ENCODE results near the gene WIPI1. TPM values are rescaled to one million over a fixed set of nuclear protein-coding genes. Genes with fewer than 3 reads are reported as not detected.
A peak's percentile ranks its signal among the peaks of the same experiment; 100 is the strongest.

The WIPI1 gene
- total and polyA plus RNA-seq, 9 of the 15 experiments (the other 6 are each of a cell fraction or from before 2014, with no cell fraction given) = 3.7 to 23.5 (median 11.8) TPM

DNA sequence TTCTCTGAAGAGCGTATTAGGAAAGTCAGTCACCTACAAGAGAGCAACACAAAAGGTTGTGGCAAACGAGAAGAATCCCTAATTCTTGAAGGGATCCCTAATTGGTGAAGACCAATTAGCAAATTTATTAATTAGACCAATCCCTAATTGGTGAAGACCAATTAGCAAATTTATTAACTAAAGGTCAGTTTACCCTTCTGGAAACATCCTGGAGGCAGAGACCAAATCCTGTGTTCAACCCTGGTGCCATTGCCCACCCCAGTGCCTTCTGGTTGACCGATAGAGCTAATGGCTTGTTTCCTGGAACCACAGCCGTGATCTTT, 74.2 kb downstream of the WIPI1 start:
- ATAC-seq = no peak
- Histone ChIP-seq H3K9me1 (ENCODE audit: control insufficient read depth, insufficient read depth, low read length) (peaks cover 4% of the 10 kb centered on the region), H3K4me2 (ENCODE audit: insufficient read depth, low read length) (no peak overlapping the region), H2AFZ (ENCODE audit: low read depth, low read length) (no peak overlapping the region), H4K20me1 (replicated peaks; ENCODE audit: control insufficient read depth, insufficient read depth, low read length) (no peaks in the 10 kb centered on the region), H3K27me3 (ENCODE audit: control insufficient read depth in 2 of 2, insufficient read depth in 2 of 2, low read length in 2 of 2) (peaks cover 33 to 44% of the 10 kb centered on the region in 2 experiments), H3K27ac (ENCODE audit: extremely low read depth, low read depth, low read length) (no peak overlapping the region), H3K9me3 (replicated peaks; ENCODE audit: control insufficient read depth, insufficient read depth, low read depth, low read length) (no peaks in the 10 kb centered on the region), H3K36me3 (ENCODE audit: control insufficient read depth, insufficient read depth, low read length) (no peaks in the 10 kb centered on the region), H3K4me3 (no peak overlapping the region), H3K9ac (ENCODE audit: insufficient read depth in 1 of 2, low read depth in 2 of 2, low read length in 2 of 2) (no peak overlapping the region), H3K4me1 (replicated peaks in 1 of 2; ENCODE audit: control insufficient read depth in 2 of 2, insufficient read depth in 2 of 2, low read length in 2 of 2) (no peaks in the 10 kb centered on the region), H3K79me2 (ENCODE audit: control insufficient read depth, insufficient read depth, low read length) (no peaks in the 10 kb centered on the region)
- FAIRE-seq = no peak
- CTCF ChIA-PET (ENCODE audit: low intra/inter-chr PET ratio) = no interaction called here
- TF ChIP-seq GATAD2B (IDR thresholded peaks at IDR 0.05; ENCODE audit: borderline replicate concordance) (no peak), TEAD4 (IDR thresholded peaks at IDR 0.05; ENCODE audit: low read length) (peak; percentile 29; the same call in 1 of the 2 replicates), TEAD4 (CRISPR knock-in tag; IDR thresholded peaks at IDR 0.05; ENCODE audit: borderline replicate concordance) (no peak)
- intact Hi-C loops (cut with micrococcal nuclease) (no loop called here), in situ Hi-C loops (cut with MboI) (no loop called here)
- BruUV-seq (replicated peaks) = no TSS peak
- POLR2A ChIA-PET = interaction anchor here (0.6 to 2.1 kb wide), 3 partner anchors 13 to 363 kb away, joined by 3 to 4 read pairs (median 3); no protein-coding TSS in a partner anchor
- DNase-seq (ENCODE audit: extremely low read depth in 1 of 4, low spot score in 3 of 4) = no peak
- 2% methylated on average over 4 of the region's 4 CpGs for WGBS (ENCODE audit: insufficient coverage, low coverage, missing lambda C conversion rate)

DNA sequence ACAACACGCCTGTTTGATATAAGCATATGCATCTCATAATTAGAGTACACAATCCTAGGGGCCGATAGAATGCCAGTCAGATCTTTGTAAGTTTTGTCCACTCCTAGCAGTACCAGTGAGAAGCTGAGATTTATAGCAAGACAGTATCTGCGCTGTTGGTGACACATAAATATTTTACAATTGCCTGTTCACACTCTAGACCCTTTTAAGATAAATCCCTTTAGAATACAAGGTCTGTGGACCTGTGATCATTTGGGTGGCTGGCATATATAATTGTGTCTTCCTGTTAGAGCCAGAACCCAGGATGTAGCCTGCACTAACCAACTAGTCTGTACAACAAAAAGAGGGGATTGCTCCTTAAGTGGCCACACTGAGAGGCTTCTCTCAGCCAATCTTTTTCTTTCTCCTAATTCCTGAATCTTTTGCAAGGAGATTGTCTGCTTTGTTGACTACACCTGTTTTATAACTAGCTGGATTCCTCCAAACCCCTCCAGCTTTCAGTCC, 74.7 kb downstream of the WIPI1 start:
- Histone ChIP-seq H3K79me2 (ENCODE audit: control insufficient read depth, insufficient read depth, low read length) (no peaks in the 10 kb centered on the region), H4K20me1 (replicated peaks; ENCODE audit: control insufficient read depth, insufficient read depth, low read length) (no peaks in the 10 kb centered on the region), H3K9me1 (ENCODE audit: control insufficient read depth, insufficient read depth, low read length) (peaks cover 4% of the 10 kb centered on the region), H3K36me3 (ENCODE audit: control insufficient read depth, insufficient read depth, low read length) (no peaks in the 10 kb centered on the region), H3K4me1 (replicated peaks in 1 of 2; ENCODE audit: control insufficient read depth in 2 of 2, insufficient read depth in 2 of 2, low read length in 2 of 2) (no peaks in the 10 kb centered on the region), H3K9ac (ENCODE audit: insufficient read depth in 1 of 2, low read depth in 2 of 2, low read length in 2 of 2) (no peak overlapping the region), H3K27me3 (ENCODE audit: control insufficient read depth in 2 of 2, insufficient read depth in 2 of 2, low read length in 2 of 2) (peaks cover 34 to 44% of the 10 kb centered on the region in 2 experiments), H3K27ac (ENCODE audit: extremely low read depth, low read depth, low read length) (no peak overlapping the region), H3K9me3 (replicated peaks; ENCODE audit: control insufficient read depth, insufficient read depth, low read depth, low read length) (no peaks in the 10 kb centered on the region), H2AFZ (ENCODE audit: low read depth, low read length) (no peak overlapping the region), H3K4me3 (no peak overlapping the region), H3K4me2 (ENCODE audit: insufficient read depth, low read length) (no peak overlapping the region)
- no peak for DNase-seq (ENCODE audit: extremely low read depth in 1 of 4, low spot score in 3 of 4)
- POLR2A ChIA-PET = interaction anchor here (2.1 kb wide), 1 partner anchor 12 kb away, joined by 4 read pairs; no protein-coding TSS in a partner anchor
- FAIRE-seq = no peak
- CTCF ChIA-PET (ENCODE audit: low intra/inter-chr PET ratio) = no interaction called here
- in situ Hi-C loops (cut with MboI) = no loop called here
- intact Hi-C loops (cut with micrococcal nuclease) = no loop called here
- TF ChIP-seq KHSRP (IDR thresholded peaks at IDR 0.05) = no peak
- no peak for TF ChIP-seq IFI16 (CRISPR knock-in tag; IDR thresholded peaks at IDR 0.05)
- TF ChIP-seq ZNF586 (CRISPR knock-in tag; conservative IDR thresholded peaks at IDR 0.05) = no peak
- no peak for TF ChIP-seq KAT2B (IDR thresholded peaks at IDR 0.05; ENCODE audit: low read depth, low read length)
- WGBS (ENCODE audit: insufficient coverage, low coverage, missing lambda C conversion rate) = 0% methylated on average over 3 of the region's 3 CpGs
- BruUV-seq (replicated peaks) = no TSS peak
- no peak for ATAC-seq

Measured in K562 (cell line).